HEK293 (cell line): Measurements from ENCODE around the gene PSPC1.

ENCODE experiments used
- CTCF ChIA-PET: fragments of 350-600 bp; formaldehyde crosslinking; extraction: SDS; loops from one replicate; lab custom pipeline; 2021; ENCODE audit warnings: antibody characterized with exemption; lab: Yijun Ruan, JAX
- POLR2A ChIA-PET: fragments of 300-600 bp; formaldehyde crosslinking; extraction: SDS; loops from one replicate; lab custom pipeline; 2020; ENCODE audit warnings: antibody characterized with exemption, inconsistent platforms; lab: Yijun Ruan, JAX
- H3K27ac ChIP-seq: fragments of 200-500 bp; sonication (Bioruptor generic); 2 replicates; pipeline ENCODE4 v1.5.1; 2014; ENCODE audit warnings: low read depth, low read length, control low read depth, inconsistent platforms; ENCODE audit errors: extremely low read depth
- H3K36me3 ChIP-seq, 2 experiments: fragments of 200-500 bp in 1 of 2; sonication (Bioruptor generic) in 1 of 2; 1 replicate in 1 of 2; 2 replicates in 1 of 2; pipeline ENCODE4 v1.5.1; 2014 to 2017; ENCODE audit warnings: inconsistent platforms in 2 of 2, low read length in 2 of 2; ENCODE audit not compliant: control insufficient read depth in 2 of 2, insufficient read depth in 1 of 2
- H3K4me1 ChIP-seq: fragments of 200-500 bp; sonication (Bioruptor generic); 2 replicates; pipeline ENCODE4 v1.5.1; 2014; ENCODE audit warnings: mild to moderate bottlenecking, low read length, inconsistent platforms; ENCODE audit not compliant: control insufficient read depth, insufficient read depth
- H3K4me3 ChIP-seq: 2 replicates; pipeline ENCODE4 v1.5.1; 2011; ENCODE audit warnings: low read depth, mild to moderate bottlenecking, control low read depth, low read length, moderate library complexity
- H3K9me3 ChIP-seq: fragments of 200-500 bp; sonication (Bioruptor generic); 2 replicates; pipeline ENCODE4 v1.5.1; 2014; ENCODE audit warnings: low read depth, low read length, inconsistent platforms; ENCODE audit not compliant: control insufficient read depth, insufficient read depth
- BCL11B ChIP-seq: fragments of 450-650 bp; formaldehyde crosslinking; IDR thresholded peaks from 2 replicates; pipeline ENCODE4 v1.5.1; 2016; ENCODE audit warnings: low read depth, missing biosample characterization, missing genetic modification characterization
- BCL6B ChIP-seq: fragments of 450-650 bp; formaldehyde crosslinking; IDR thresholded peaks from 2 replicates; pipeline ENCODE4 v1.5.1; 2017; ENCODE audit warnings: missing biosample characterization, missing genetic modification characterization
- ELK4 ChIP-seq: IDR thresholded peaks from 2 replicates; pipeline ENCODE4 v1.6.1; 2011; ENCODE audit warnings: mild to moderate bottlenecking, low read depth, low read length, borderline replicate concordance
- GLI4 ChIP-seq: fragments of 450-650 bp; formaldehyde crosslinking; IDR thresholded peaks from 2 replicates; pipeline ENCODE4 v1.5.1; 2016; ENCODE audit warnings: missing biosample characterization, missing genetic modification characterization
- IKZF3 ChIP-seq: fragments of 450-650 bp; IDR thresholded peaks from 2 replicates; pipeline ENCODE4 v1.5.0; 2018; ENCODE audit warnings: missing biosample characterization, mild to moderate bottlenecking, missing genetic modification characterization, moderate library complexity
- OVOL3 ChIP-seq: fragments of 450-650 bp; formaldehyde crosslinking; IDR thresholded peaks from 2 replicates; pipeline ENCODE4 v1.5.1; 2016; ENCODE audit warnings: missing biosample characterization, missing genetic modification characterization
- PRDM1 ChIP-seq: fragments of 450-650 bp; formaldehyde crosslinking; IDR thresholded peaks from 2 replicates; pipeline ENCODE4; 2016; ENCODE audit warnings: missing biosample characterization, missing genetic modification characterization
- SALL2 ChIP-seq: fragments of 450-650 bp; formaldehyde crosslinking; IDR thresholded peaks from 2 replicates; pipeline ENCODE4 v1.5.0; 2017; ENCODE audit warnings: missing biosample characterization, mild to moderate bottlenecking, missing genetic modification characterization, borderline replicate concordance
- SP7 ChIP-seq: fragments of 450-650 bp; formaldehyde crosslinking; IDR thresholded peaks from 2 replicates; pipeline ENCODE4 v1.5.1; 2016; ENCODE audit warnings: missing biosample characterization, missing genetic modification characterization
- WT1 ChIP-seq: fragments of 450-650 bp; formaldehyde crosslinking; IDR thresholded peaks from 2 replicates; pipeline ENCODE4 v1.5.1; 2016; ENCODE audit warnings: missing biosample characterization, missing genetic modification characterization
- ZBTB11 ChIP-seq: fragments of 450-650 bp; formaldehyde crosslinking; conservative IDR thresholded peaks from 2 replicates; pipeline ENCODE4 v1.5.1; 2016; ENCODE audit warnings: low read depth, missing biosample characterization, missing genetic modification characterization
- ZNF114 ChIP-seq: fragments of 450-650 bp; formaldehyde crosslinking; IDR thresholded peaks from 2 replicates; pipeline ENCODE4 v1.5.0; 2017; ENCODE audit warnings: missing biosample characterization, missing genetic modification characterization
- ZNF121 ChIP-seq: fragments of 450-650 bp; formaldehyde crosslinking; IDR thresholded peaks from 2 replicates; pipeline ENCODE4 v1.5.1; 2016; ENCODE audit warnings: missing biosample characterization, missing genetic modification characterization
- ZNF184 ChIP-seq: fragments of 450-650 bp; IDR thresholded peaks from 2 replicates; pipeline ENCODE4 v1.5.1; 2018; ENCODE audit warnings: missing biosample characterization, mild to moderate bottlenecking, missing genetic modification characterization
- ZNF266 ChIP-seq: fragments of 450-650 bp; formaldehyde crosslinking; IDR thresholded peaks from 2 replicates; pipeline ENCODE4 v1.5.1; 2016; ENCODE audit warnings: missing biosample characterization, missing genetic modification characterization, low read depth
- ZNF366 ChIP-seq: fragments of 450-650 bp; formaldehyde crosslinking; conservative IDR thresholded peaks from 2 replicates; pipeline ENCODE4 v1.5.1; 2016; ENCODE audit warnings: missing biosample characterization, missing genetic modification characterization
- ZNF433 ChIP-seq: fragments of 450-650 bp; formaldehyde crosslinking; IDR thresholded peaks from 2 replicates; pipeline ENCODE4 v1.5.1; 2016; ENCODE audit warnings: missing biosample characterization, missing genetic modification characterization, low read depth
- ZNF449 ChIP-seq: fragments of 450-650 bp; formaldehyde crosslinking; IDR thresholded peaks from 2 replicates; pipeline ENCODE4 v1.5.1; 2017; ENCODE audit warnings: missing biosample characterization, mild to moderate bottlenecking, missing genetic modification characterization, moderate library complexity
- ZNF510 ChIP-seq: fragments of 450-650 bp; formaldehyde crosslinking; IDR thresholded peaks from 2 replicates; pipeline ENCODE4 v1.5.1; 2018; ENCODE audit warnings: mild to moderate bottlenecking, missing genetic modification characterization, missing biosample characterization; ENCODE audit not compliant: insufficient replicate concordance
- ZNF529 ChIP-seq: fragments of 450-650 bp; formaldehyde crosslinking; IDR thresholded peaks from 2 replicates; pipeline ENCODE4 v1.5.1; 2017; ENCODE audit warnings: missing genetic modification characterization, missing biosample characterization; ENCODE audit not compliant: insufficient replicate concordance
- ZNF555 ChIP-seq: fragments of 450-650 bp; formaldehyde crosslinking; conservative IDR thresholded peaks from 2 replicates; pipeline ENCODE4 v1.5.1; 2017; ENCODE audit warnings: missing biosample characterization, mild to moderate bottlenecking, missing genetic modification characterization, inconsistent platforms
- ZNF596 ChIP-seq: fragments of 450-650 bp; IDR thresholded peaks from 2 replicates; pipeline ENCODE4 v1.5.0; 2018; ENCODE audit warnings: missing biosample characterization, mild to moderate bottlenecking, missing genetic modification characterization, moderate library complexity
- ZNF623 ChIP-seq: fragments of 450-650 bp; formaldehyde crosslinking; IDR thresholded peaks from 2 replicates; pipeline ENCODE4 v1.5.1; 2016; ENCODE audit warnings: missing biosample characterization, missing genetic modification characterization
- ZNF658 ChIP-seq: fragments of 450-650 bp; formaldehyde crosslinking; IDR thresholded peaks from 2 replicates; pipeline ENCODE4; 2016; ENCODE audit warnings: missing biosample characterization, missing genetic modification characterization
- ZNF76 ChIP-seq: fragments of 450-650 bp; formaldehyde crosslinking; IDR thresholded peaks from 2 replicates; pipeline ENCODE4; 2016; ENCODE audit warnings: low read depth, missing biosample characterization, missing genetic modification characterization, borderline replicate concordance
- ZNF768 ChIP-seq: fragments of 450-650 bp; formaldehyde crosslinking; IDR thresholded peaks from 2 replicates; pipeline ENCODE4 v1.5.1; 2018; ENCODE audit warnings: missing biosample characterization, mild to moderate bottlenecking, missing genetic modification characterization
- ZNF791 ChIP-seq: fragments of 450-650 bp; formaldehyde crosslinking; IDR thresholded peaks from 2 replicates; pipeline ENCODE4 v1.5.1; 2016; ENCODE audit warnings: missing biosample characterization, missing genetic modification characterization
- ZSCAN18 ChIP-seq: fragments of 450-650 bp; formaldehyde crosslinking; IDR thresholded peaks from 2 replicates; pipeline ENCODE4 v1.5.1; 2016; ENCODE audit warnings: missing biosample characterization, missing genetic modification characterization
- ZSCAN23 ChIP-seq: fragments of 450-650 bp; formaldehyde crosslinking; IDR thresholded peaks from 2 replicates; pipeline ENCODE4 v1.5.1; 2016; ENCODE audit warnings: missing biosample characterization, missing genetic modification characterization

Gene PSPC1

GRCh38 chr13:19805765-19806164 is 23.0 kb upstream of the PSPC1 start:
- H3K36me3 ChIP-seq, result no peaks in the 10 kb centered on the region; a peak in 1 of 3 replicates
- no peak for TF ChIP-seq ZNF76 (tag by site-specific recombination)
- TF ChIP-seq ZNF791 (tag by site-specific recombination), result no peak
- TF ChIP-seq PRDM1 (tag by site-specific recombination), result peak; percentile 84
- no peak for TF ChIP-seq SALL2 (tag by site-specific recombination)
- TF ChIP-seq ZNF596 (tag by site-specific recombination), result peak; percentile 86
- no peak for TF ChIP-seq ZNF768
- TF ChIP-seq ZNF658 (tag by site-specific recombination), result no peak
- no peak for TF ChIP-seq ZNF184 (tag by site-specific recombination)
- TF ChIP-seq OVOL3 (tag by site-specific recombination), result no peak
- no peak for TF ChIP-seq ZBTB11 (tag by site-specific recombination)
- no peak for TF ChIP-seq ZNF449 (tag by site-specific recombination)
- TF ChIP-seq ZNF366, result peak; percentile 65
- TF ChIP-seq BCL11B (tag by site-specific recombination), result no peak
- no peak for TF ChIP-seq ZNF266 (tag by site-specific recombination)
- no peak for TF ChIP-seq ZSCAN23 (tag by site-specific recombination)
- TF ChIP-seq ZNF510, result no peak
- TF ChIP-seq SP7 (tag by site-specific recombination), result no peak
- no peak for TF ChIP-seq IKZF3 (tag by site-specific recombination)
- no peak overlapping the region for H3K4me3 ChIP-seq
- no peaks in the 10 kb centered on the region for H3K9me3 ChIP-seq
- POLR2A ChIA-PET, result no interaction called here
- H3K4me1 ChIP-seq, result no peaks in the 10 kb centered on the region
- no peak overlapping the region for H3K27ac ChIP-seq
- CTCF ChIA-PET, result no interaction called here

- no peaks in the 10 kb centered on the region for H3K36me3 ChIP-seq
- H3K4me3 ChIP-seq, result no peak overlapping the region
- ChIA-PET POLR2A (no interaction called here), CTCF (no interaction called here)
- H3K9me3 ChIP-seq, result no peaks in the 10 kb centered on the region
- H3K27ac ChIP-seq, result no peak overlapping the region
- H3K4me1 ChIP-seq, result no peaks in the 10 kb centered on the region
- TF ChIP-seq BCL6B (no peak), WT1 (tag by site-specific recombination) (no peak), ZNF121 (tag by site-specific recombination) (no peak), ZSCAN18 (tag by site-specific recombination) (no peak), ZNF433 (tag by site-specific recombination) (no peak), ZNF529 (tag by site-specific recombination) (no peak), ZNF114 (tag by site-specific recombination) (no peak), ELK4 (no peak), ZNF623 (tag by site-specific recombination) (no peak), PRDM1 (tag by site-specific recombination) (no peak), ZNF555 (tag by site-specific recombination) (no peak), GLI4 (no peak)
Observed at GRCh38 chr13:19795956-19796355, 13.2 kb upstream of the PSPC1 start.
